ENCODE data around the gene GRM5.

GRCh38 chr11:88689548-88690240 lies 376.1 kb downstream of the GRM5 start:
- TF ChIP-seq EZH2phosphoT487 (IDR thresholded peaks at IDR 0.05; ENCODE audit: low read depth) (no peak), CTCF (IDR thresholded peaks at IDR 0.05; ENCODE audit: low read depth, low read length) (no peak)
